GM12873 (cell line): ENCODE data around the gene SLC35E4.

Experiments
- TF ChIP-seq, protein P1 (sequence below): IDR thresholded peaks from 2 replicates; pipeline ENCODE4 v1.5.1; 2012; ENCODE audit warnings: low read depth, mild to moderate bottlenecking, moderate library complexity, low read length, control low read depth; ENCODE audit not compliant: insufficient read depth; ENCODE audit errors: missing control alignments

SLC35E4 gene

DNA sequence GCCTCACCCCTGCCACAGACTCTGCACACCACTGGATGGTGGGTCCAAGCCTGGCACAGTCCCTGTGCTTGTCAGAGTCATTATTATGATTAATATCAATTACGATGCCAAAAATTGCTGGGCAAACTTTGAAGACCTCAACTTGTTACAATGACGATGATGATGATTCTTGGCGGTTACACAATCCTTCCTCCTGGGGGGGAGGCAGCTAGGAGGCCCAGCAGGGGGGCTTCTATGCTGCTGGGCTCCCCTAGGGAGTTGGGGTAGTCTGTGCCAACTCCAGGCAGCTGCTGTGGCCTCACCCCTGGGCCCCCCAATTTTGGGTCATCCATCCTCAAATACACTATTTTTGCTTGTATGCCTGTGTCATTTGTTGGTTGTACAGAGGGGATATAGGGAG lies 12.0 kb downstream of the SLC35E4 start:
- TF ChIP-seq, protein P1, sequence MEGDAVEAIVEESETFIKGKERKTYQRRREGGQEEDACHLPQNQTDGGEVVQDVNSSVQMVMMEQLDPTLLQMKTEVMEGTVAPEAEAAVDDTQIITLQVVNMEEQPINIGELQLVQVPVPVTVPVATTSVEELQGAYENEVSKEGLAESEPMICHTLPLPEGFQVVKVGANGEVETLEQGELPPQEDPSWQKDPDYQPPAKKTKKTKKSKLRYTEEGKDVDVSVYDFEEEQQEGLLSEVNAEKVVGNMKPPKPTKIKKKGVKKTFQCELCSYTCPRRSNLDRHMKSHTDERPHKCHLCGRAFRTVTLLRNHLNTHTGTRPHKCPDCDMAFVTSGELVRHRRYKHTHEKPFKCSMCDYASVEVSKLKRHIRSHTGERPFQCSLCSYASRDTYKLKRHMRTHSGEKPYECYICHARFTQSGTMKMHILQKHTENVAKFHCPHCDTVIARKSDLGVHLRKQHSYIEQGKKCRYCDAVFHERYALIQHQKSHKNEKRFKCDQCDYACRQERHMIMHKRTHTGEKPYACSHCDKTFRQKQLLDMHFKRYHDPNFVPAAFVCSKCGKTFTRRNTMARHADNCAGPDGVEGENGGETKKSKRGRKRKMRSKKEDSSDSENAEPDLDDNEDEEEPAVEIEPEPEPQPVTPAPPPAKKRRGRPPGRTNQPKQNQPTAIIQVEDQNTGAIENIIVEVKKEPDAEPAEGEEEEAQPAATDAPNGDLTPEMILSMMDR, result no peak

DNA sequence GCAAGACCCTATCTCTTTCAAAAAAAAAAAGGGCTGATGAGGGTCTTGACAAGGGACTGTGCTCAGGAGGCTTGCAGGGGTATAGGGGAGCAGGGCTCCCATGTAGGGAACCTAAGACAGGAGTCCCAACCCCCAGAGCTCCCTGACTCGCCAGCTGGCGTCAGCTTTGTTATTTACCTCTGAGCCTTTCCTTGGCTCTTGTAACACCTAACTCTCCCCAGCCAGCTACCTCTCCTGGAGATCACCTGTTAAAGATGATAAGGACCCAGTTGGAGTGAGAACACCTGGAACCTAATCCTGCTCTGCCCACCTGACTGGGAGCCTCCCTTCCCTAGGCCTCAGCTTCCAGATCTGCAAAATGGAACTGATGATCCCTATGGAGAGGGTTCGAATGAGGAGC lies 13.2 kb downstream of the SLC35E4 start:
- TF ChIP-seq, protein P1, result no peak

DNA sequence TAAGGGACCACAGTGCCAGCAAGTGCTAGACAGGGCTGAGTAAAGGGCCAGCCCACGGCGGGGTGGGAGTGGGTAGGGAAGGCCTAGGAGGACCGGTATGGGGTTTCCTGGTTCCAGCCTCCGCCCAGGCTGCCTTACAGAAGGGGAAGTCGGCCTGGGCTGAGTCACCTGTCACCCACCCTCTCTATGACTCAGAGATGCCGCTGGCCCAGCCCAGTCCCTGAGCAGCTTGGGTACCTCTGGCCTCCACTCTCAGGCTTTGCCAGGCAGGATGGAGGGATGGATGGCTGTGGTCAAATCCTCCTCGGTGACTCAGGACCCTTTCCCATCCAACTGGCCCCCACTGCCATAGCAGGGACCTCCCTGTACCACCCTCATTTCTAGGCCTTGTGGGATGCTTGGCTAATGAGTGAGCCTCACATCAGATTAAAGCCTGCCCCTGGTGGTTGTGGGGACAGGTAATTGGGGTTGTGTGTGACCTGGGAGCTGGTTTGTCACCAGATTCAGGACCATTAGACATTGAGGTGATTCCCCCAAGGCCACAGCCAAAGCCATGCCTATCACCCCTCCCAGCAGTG lies 13.9 kb downstream of the SLC35E4 start:
- TF ChIP-seq, protein P1, result peak; percentile 43

DNA sequence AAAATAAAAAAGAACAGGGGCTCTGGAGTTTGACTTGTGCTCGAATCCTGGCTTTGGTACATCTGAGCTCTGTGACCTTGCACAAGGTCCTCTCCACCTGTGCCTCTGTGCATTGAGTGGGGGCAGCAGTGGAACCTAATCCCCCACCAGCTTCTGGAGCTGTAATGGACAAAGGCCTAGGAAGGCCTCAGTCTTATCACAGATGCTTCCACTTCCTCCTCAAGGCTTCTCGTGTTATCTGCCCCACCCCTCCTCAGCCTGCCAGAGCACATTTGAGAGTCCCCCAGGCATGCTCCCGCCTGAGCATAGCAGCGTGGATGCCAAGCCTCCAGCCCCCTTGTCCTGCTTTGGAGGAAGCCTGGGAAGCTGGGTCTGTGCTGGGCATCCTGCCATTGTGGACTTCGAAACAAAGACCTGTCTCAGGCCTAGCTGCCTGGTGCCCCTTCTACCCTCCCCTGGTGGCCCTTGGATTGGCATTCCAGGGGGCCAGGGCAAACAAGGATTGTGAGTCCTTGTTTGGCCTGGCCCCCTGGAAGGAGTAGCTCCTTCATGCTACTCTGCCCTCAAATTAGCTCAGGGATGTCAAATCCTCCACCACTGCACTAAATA lies 15.0 kb downstream of the SLC35E4 start:
- TF ChIP-seq, protein P1, result no peak

DNA sequence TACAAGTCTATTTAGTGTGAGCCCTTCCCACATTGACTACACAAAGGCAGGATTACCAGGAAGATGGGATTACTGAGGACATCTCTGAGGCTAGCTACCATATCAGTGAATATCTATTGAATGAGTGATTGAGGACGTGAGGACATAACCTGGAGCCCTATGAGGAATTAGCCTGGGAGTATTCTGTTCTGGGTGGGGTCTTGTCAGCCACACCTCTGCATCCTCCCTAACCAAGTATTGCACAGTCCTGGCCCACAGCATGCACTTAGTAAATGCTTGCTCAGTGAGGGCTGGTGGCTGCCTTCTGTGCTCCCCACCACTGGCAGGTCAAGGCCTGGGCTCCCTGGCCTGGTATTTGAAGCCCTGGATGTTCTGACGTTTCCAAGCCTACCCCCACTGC lies 17.3 kb downstream of the SLC35E4 start:
- TF ChIP-seq, protein P1, result no peak

DNA sequence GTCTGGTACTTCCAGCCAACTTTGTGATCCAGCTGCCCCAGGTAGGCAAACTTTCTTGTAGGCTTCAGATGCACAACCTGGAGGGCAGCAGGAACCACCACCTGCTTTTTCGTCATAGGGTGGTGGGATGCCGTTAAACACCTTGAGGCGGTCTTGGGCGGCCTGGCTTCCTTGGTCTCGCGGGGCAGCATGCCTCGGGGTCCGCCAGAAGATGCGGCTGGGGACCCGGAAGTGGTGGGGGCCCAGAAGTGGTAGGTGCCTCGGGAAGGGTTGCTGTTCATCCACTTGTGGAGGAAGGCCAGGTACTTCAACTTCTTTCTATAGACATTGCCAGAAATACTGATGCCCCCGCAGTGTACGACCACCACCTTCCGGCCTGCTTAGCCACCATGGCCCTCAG lies 18.8 kb downstream of the SLC35E4 start:
- TF ChIP-seq, protein P1, result no peak

DNA sequence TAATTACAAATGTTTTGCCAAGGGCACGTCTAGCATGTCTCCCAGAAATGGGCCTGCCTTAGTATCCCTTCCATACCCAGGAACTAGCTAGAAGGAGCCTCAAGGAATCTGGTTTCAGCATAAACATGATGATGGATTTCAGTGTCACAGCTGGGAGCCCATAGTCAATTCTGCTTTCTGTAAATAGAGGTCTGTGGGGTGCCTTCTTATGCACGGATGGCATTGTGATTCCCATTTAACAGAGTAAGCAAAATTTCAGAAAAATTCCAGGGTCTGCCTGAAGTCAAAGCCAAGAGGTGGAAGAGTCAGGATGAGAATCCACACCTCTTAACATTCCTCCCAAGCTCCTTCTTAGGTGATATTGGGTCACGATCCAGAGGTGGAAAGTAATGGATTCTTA lies 20.0 kb downstream of the SLC35E4 start:
- TF ChIP-seq, protein P1, result no peak
